Progenitor cell of endocrine pancreas (in vitro differentiated cells): ENCODE data around the gene ZNF136. TPM values are rescaled to one million over a fixed set of nuclear protein-coding genes. Genes with fewer than 3 reads are reported as not detected.
A peak's percentile ranks its signal among the peaks of the same experiment; 100 is the strongest.

Source experiments
- DNase-seq: peaks from one replicate; pipeline ENCODE4 v3.0.0; 2021; ENCODE audit warnings: low spot score; ENCODE audit not compliant: unreplicated experiment
- H3K27ac Mint-ChIP-seq: 2 replicates; pipeline ENCODE4 v1.8.0; 2021; ENCODE audit warnings: mild to moderate bottlenecking, moderate library complexity, mixed read lengths
- H3K27me3 Mint-ChIP-seq: 2 replicates; pipeline ENCODE4 v1.8.0; 2021; ENCODE audit warnings: mixed read lengths
- H3K36me3 Mint-ChIP-seq: 2 replicates; pipeline ENCODE4 v1.8.0; 2022; ENCODE audit warnings: mixed read lengths; ENCODE audit not compliant: insufficient read depth
- H3K4me1 Mint-ChIP-seq: 2 replicates; pipeline ENCODE4 v1.8.0; 2021; ENCODE audit warnings: low read depth, mixed read lengths
- H3K4me3 Mint-ChIP-seq: 2 replicates; pipeline ENCODE4 v1.8.0; 2021; ENCODE audit warnings: low read depth, mild to moderate bottlenecking, moderate library complexity, mixed read lengths
- H3K9me3 Mint-ChIP-seq: 2 replicates; pipeline ENCODE4 v1.8.0; 2021; ENCODE audit warnings: low read depth, mixed read lengths
- total RNA-seq: library from RNA; stranded (reverse); gene quantifications from 2 replicates; pipeline ENCODE4 v1.2.1, GENCODE V29; 2021
- TF ChIP-seq, protein P1 (sequence below): fragments of 200-600 bp; sonication (generic); IDR thresholded peaks from one replicate; pipeline ENCODE4 v1.5.0; 2021; ENCODE audit warnings: antibody characterized with exemption, mild to moderate bottlenecking; ENCODE audit not compliant: unreplicated experiment

Gene ZNF136
- total RNA-seq, 1 donor from 2014 or later = 15.3 TPM

DNA sequence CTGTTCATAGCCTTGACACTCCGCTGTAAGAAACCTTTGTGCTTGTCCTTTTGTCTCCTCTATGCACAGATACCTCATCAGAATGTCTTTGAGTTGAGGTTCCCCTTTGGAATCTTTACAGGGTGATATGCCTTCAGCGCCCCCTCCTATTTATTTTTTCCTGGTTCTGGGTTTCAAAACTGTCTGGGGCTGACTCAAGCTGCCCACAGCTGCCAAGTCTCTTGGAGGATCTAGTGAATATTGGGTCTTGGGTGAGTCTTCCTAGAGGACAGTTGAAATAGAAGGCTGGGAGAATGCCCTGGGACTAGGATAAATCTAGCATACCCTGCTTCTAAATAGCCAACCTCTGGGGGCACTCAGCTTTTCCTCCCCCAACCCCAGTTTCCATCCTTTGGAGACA is 930 bp downstream of the ZNF136 start:
- H3K36me3 Mint-ChIP-seq = peaks cover 5% of the 10 kb centered on the region
- TF ChIP-seq, protein P1, sequence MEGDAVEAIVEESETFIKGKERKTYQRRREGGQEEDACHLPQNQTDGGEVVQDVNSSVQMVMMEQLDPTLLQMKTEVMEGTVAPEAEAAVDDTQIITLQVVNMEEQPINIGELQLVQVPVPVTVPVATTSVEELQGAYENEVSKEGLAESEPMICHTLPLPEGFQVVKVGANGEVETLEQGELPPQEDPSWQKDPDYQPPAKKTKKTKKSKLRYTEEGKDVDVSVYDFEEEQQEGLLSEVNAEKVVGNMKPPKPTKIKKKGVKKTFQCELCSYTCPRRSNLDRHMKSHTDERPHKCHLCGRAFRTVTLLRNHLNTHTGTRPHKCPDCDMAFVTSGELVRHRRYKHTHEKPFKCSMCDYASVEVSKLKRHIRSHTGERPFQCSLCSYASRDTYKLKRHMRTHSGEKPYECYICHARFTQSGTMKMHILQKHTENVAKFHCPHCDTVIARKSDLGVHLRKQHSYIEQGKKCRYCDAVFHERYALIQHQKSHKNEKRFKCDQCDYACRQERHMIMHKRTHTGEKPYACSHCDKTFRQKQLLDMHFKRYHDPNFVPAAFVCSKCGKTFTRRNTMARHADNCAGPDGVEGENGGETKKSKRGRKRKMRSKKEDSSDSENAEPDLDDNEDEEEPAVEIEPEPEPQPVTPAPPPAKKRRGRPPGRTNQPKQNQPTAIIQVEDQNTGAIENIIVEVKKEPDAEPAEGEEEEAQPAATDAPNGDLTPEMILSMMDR = no peak
- no peak for DNase-seq
- H3K27me3 Mint-ChIP-seq = peaks cover 3% of the 10 kb centered on the region
- peak overlapping the region; percentile 84 for H3K4me3 Mint-ChIP-seq
- H3K27ac Mint-ChIP-seq = peak overlapping the region; percentile 97
- no peaks in the 10 kb centered on the region for H3K9me3 Mint-ChIP-seq
- peaks cover 14% of the 10 kb centered on the region for H3K4me1 Mint-ChIP-seq

DNA sequence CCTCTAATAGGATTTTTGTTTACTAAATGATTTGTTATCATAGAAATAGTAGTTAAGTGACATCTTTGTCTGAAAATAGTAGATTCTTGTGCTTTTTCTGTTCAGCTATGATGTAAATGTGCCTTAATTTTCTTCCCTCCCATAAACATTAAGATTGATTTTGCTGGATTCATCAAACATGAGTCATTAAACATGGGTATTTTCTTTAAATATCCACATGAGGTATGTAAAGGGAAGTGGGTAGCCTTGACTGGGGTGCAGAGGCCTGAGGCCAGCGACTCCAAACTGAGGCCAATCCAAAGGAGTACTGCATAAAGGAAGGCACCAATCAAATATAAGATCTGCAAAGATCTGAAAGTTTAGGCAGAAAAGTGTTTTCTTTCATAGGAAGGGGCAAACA is 3.7 kb downstream of the ZNF136 start:
- Mint-ChIP-seq H3K27ac (peak overlapping the region; percentile 77), H3K36me3 (peaks cover 11% of the 10 kb centered on the region), H3K27me3 (no peaks in the 10 kb centered on the region), H3K4me1 (peaks cover 14% of the 10 kb centered on the region), H3K4me3 (no peak overlapping the region), H3K9me3 (no peaks in the 10 kb centered on the region)
- TF ChIP-seq, protein P1 = no peak
- no peak for DNase-seq

GRCh38 chr19:12180377-12180776 is 17.5 kb downstream of the ZNF136 start:
- TF ChIP-seq, protein P1 = no peak
- peaks cover 47% of the 10 kb centered on the region for H3K9me3 Mint-ChIP-seq
- no peak overlapping the region for H3K27ac Mint-ChIP-seq
- H3K4me1 Mint-ChIP-seq = no peaks in the 10 kb centered on the region
- no peak for DNase-seq
- H3K4me3 Mint-ChIP-seq = no peak overlapping the region
- no peaks in the 10 kb centered on the region for H3K27me3 Mint-ChIP-seq
- H3K36me3 Mint-ChIP-seq = peaks cover 76% of the 10 kb centered on the region

GRCh38 chr19:12187625-12188024 is 24.7 kb downstream of the ZNF136 start:
- H3K4me3 Mint-ChIP-seq = no peak overlapping the region
- H3K27ac Mint-ChIP-seq = no peak overlapping the region
- H3K27me3 Mint-ChIP-seq = no peaks in the 10 kb centered on the region
- peaks cover 88% of the 10 kb centered on the region for H3K36me3 Mint-ChIP-seq
- TF ChIP-seq, protein P1 = no peak
- no peaks in the 10 kb centered on the region for H3K4me1 Mint-ChIP-seq
- H3K9me3 Mint-ChIP-seq = peaks cover 62% of the 10 kb centered on the region
- no peak for DNase-seq

- TF ChIP-seq, protein P1 = no peak
- Mint-ChIP-seq H3K4me1 (no peaks in the 10 kb centered on the region), H3K36me3 (peaks cover 69% of the 10 kb centered on the region), H3K27ac (no peak overlapping the region), H3K27me3 (no peaks in the 10 kb centered on the region), H3K9me3 (peaks cover 49% of the 10 kb centered on the region), H3K4me3 (no peak overlapping the region)
- DNase-seq = no peak
Observed at GRCh38 chr19:12194827-12195731, 32.2 kb downstream of the ZNF136 start.
